K562 (cell line): ENCODE data around the gene CENPT. TPM values are rescaled to one million over a fixed set of nuclear protein-coding genes. Genes with fewer than 3 reads are reported as not detected.

Experiments used
- ATAC-seq: fragments of 200-7000 bp; cut with Tn5 transposase; 3 replicates; pipeline ENCODE4 v1.9.1; 2020; ENCODE audit warnings: moderate library complexity
- BruUV-seq: library from RNA; stranded (reverse); fragments of 400-500 nt; replicated peaks from 2 replicates; lab custom pipeline; 2021; lab: Mats Ljungman, UMichigan
- CTCF ChIA-PET: fragments of 300-600 bp; formaldehyde crosslinking; extraction: SDS; loops from one replicate; lab custom pipeline; 2021; ENCODE audit warnings: low intra/inter-chr PET ratio; lab: Yijun Ruan, JAX
- POLR2A ChIA-PET: fragments of 300-600, 350-650 bp; sonication (Branson Sonifier 250); formaldehyde crosslinking; extraction: SDS; loops from one replicate; lab custom pipeline; 2021; ENCODE audit warnings: antibody characterized with exemption, inconsistent platforms; lab: Yijun Ruan, JAX
- DNase-seq, 4 experiments: peaks; one replicate each; pipeline versions ENCODE4 v3.0.0 to v3.0.0-alpha.2; 2011 to 2018; ENCODE audit warnings: low spot score in 3 of 4, mixed read lengths in 3 of 4; ENCODE audit errors: extremely low read depth in 1 of 4
- FAIRE-seq: peaks from 2 replicates; lab custom pipeline; 2011; peaks lifted over from hg19 to GRCh38; lab: Jason Lieb, UNC
- H2AFZ ChIP-seq: 2 replicates; pipeline ENCODE4 v1.6.0; 2011; ENCODE audit warnings: low read depth, low read length, control low read depth, inconsistent platforms
- H3K27ac ChIP-seq: fragments of 200-600 bp; 3 replicates; pipeline ENCODE4 v1.8.0; 2011; ENCODE audit warnings: low read depth, mild to moderate bottlenecking, control low read depth, inconsistent platforms, low read length, moderate library complexity, mixed read lengths; ENCODE audit errors: extremely low read depth
- H3K27me3 ChIP-seq, 2 experiments: fragments of 300-600 bp in 1 of 2; 2 replicates in 1 of 2; 3 replicates in 1 of 2; pipeline versions ENCODE4 v1.6.0 to v1.8.0; 2011; ENCODE audit warnings: inconsistent platforms in 2 of 2, low read length in 2 of 2, mild to moderate bottlenecking in 1 of 2, mixed read lengths in 1 of 2, moderate library complexity in 1 of 2; ENCODE audit not compliant: control insufficient read depth in 2 of 2, insufficient read depth in 2 of 2
- H3K36me3 ChIP-seq: fragments of 300-600 bp; 3 replicates; pipeline ENCODE4 v1.8.0; 2011; ENCODE audit warnings: mild to moderate bottlenecking, low read length, inconsistent platforms; ENCODE audit not compliant: control insufficient read depth, insufficient read depth
- H3K4me1 ChIP-seq, 2 experiments: fragments of 200-600 bp in 1 of 2; replicated peaks in 1 of 2; 2 replicates in 1 of 2; 3 replicates in 1 of 2; pipeline versions ENCODE4 v1.5.1 to v1.8.0; 2011; ENCODE audit warnings: inconsistent platforms in 2 of 2, low read length in 2 of 2, mild to moderate bottlenecking in 1 of 2, mixed read lengths in 1 of 2, moderate library complexity in 1 of 2; ENCODE audit not compliant: control insufficient read depth in 2 of 2, insufficient read depth in 2 of 2
- H3K4me2 ChIP-seq: 2 replicates; pipeline ENCODE4 v1.6.1; 2011; ENCODE audit warnings: low read length, control low read depth, inconsistent platforms, mixed read lengths; ENCODE audit not compliant: insufficient read depth
- H3K4me3 ChIP-seq: fragments of 200-600 bp; sonication (generic), shearing (Covaris generic); 2 replicates; pipeline ENCODE4 v1.5.1; 2016; ENCODE audit warnings: control low read depth, inconsistent platforms
- H3K79me2 ChIP-seq: fragments of 200-600 bp; 3 replicates; pipeline ENCODE4 v1.8.0; 2011; ENCODE audit warnings: low read length, inconsistent platforms; ENCODE audit not compliant: control insufficient read depth, insufficient read depth
- H3K9ac ChIP-seq, 2 experiments: 2 replicates each; pipeline versions ENCODE4 v1.6.0 to v1.6.1; 2011; ENCODE audit warnings: low read depth in 2 of 2, low read length in 2 of 2, control low read depth in 1 of 2, inconsistent platforms in 1 of 2, mild to moderate bottlenecking in 1 of 2, mixed read lengths in 1 of 2; ENCODE audit not compliant: insufficient read depth in 1 of 2
- H3K9me1 ChIP-seq: one replicate; pipeline ENCODE4 v1.6.0; 2011; ENCODE audit warnings: inconsistent platforms, mild to moderate bottlenecking, low read length, moderate library complexity; ENCODE audit not compliant: control insufficient read depth, insufficient read depth
- H3K9me3 ChIP-seq: replicated peaks from 2 replicates; pipeline ENCODE4 v1.5.1; 2011; ENCODE audit warnings: low read depth, low read length, inconsistent platforms; ENCODE audit not compliant: control insufficient read depth, insufficient read depth
- H4K20me1 ChIP-seq: replicated peaks from 2 replicates; pipeline ENCODE4 v1.6.1; 2011; ENCODE audit warnings: low read length, inconsistent platforms, mixed read lengths; ENCODE audit not compliant: control insufficient read depth, insufficient read depth
- BRF1 ChIP-seq: IDR thresholded peaks from 3 replicates; pipeline ENCODE4 v1.6.1; 2011; ENCODE audit warnings: borderline replicate concordance, mild to moderate bottlenecking; ENCODE audit not compliant: insufficient read length; ENCODE audit errors: extremely low read depth
- CBX3 ChIP-seq, 2 experiments: IDR thresholded peaks; 1 replicate in 1 of 2; 2 replicates in 1 of 2; pipeline ENCODE4 v1.6.1; 2012; ENCODE audit warnings: inconsistent platforms in 2 of 2, low read length in 2 of 2, borderline replicate concordance in 1 of 2, control low read depth in 1 of 2
- CXXC5 ChIP-seq: fragments of 250-450 bp; sonication (Bioruptor Pico); IDR thresholded peaks from 2 replicates; pipeline ENCODE4 v1.8.0; 2022; ENCODE audit warnings: inconsistent platforms, mild to moderate bottlenecking, moderate library complexity
- LCOR ChIP-seq: sonication (generic); formaldehyde crosslinking; IDR thresholded peaks from 2 replicates; pipeline ENCODE4 v1.8.0; 2022; ENCODE audit warnings: mild to moderate bottlenecking, missing genetic modification reagents
- MCM7 ChIP-seq, 2 experiments: fragments of 450-650 bp; IDR thresholded peaks; 2 replicates each; pipeline ENCODE4 v1.6.1; 2016 to 2018
- MECOM ChIP-seq: fragments of 250-450 bp; sonication (Bioruptor Pico); IDR thresholded peaks from 2 replicates; pipeline ENCODE4 v1.8.0; 2022; ENCODE audit warnings: inconsistent platforms
- MTA3 ChIP-seq: fragments of 450-650 bp; formaldehyde crosslinking; IDR thresholded peaks from 2 replicates; pipeline ENCODE4 v1.6.1; 2017; ENCODE audit warnings: mild to moderate bottlenecking, borderline replicate concordance
- PCBP2 ChIP-seq: fragments of 200-400 bp; formaldehyde crosslinking; IDR thresholded peaks from 2 replicates; pipeline ENCODE4 v1.6.1; 2018; ENCODE audit warnings: low read length, low read depth, mild to moderate bottlenecking, moderate library complexity; ENCODE audit not compliant: poor library complexity, severe bottlenecking
- RBM17 ChIP-seq: fragments of 200-400 bp; formaldehyde crosslinking; IDR thresholded peaks from 2 replicates; pipeline ENCODE4 v1.6.1; 2017; ENCODE audit warnings: low read depth, mild to moderate bottlenecking, low read length, borderline replicate concordance
- RBM25 ChIP-seq: fragments of 200-400 bp; formaldehyde crosslinking; IDR thresholded peaks from 2 replicates; pipeline ENCODE4 v1.6.1; 2018; ENCODE audit warnings: low read length, low read depth, moderate library complexity; ENCODE audit not compliant: severe bottlenecking
- RBM39 ChIP-seq: fragments of 200-400 bp; formaldehyde crosslinking; optimal IDR thresholded peaks from 2 replicates; pipeline ENCODE3; 2018; ENCODE audit warnings: low read depth, low read length
- RFX7 ChIP-seq: fragments of 250-450 bp; sonication (Bioruptor Pico); IDR thresholded peaks from 2 replicates; pipeline ENCODE4 v1.5.1; 2021; ENCODE audit warnings: mild to moderate bottlenecking
- SMARCC2 ChIP-seq: fragments of 450-650 bp; IDR thresholded peaks from 2 replicates; pipeline ENCODE4 v1.6.1; 2017; ENCODE audit warnings: antibody characterized with exemption, moderate library complexity, mild to moderate bottlenecking, low read depth
- SOX6 ChIP-seq: fragments of 450-650 bp; IDR thresholded peaks from 2 replicates; pipeline ENCODE4 v1.6.1; 2014; ENCODE audit warnings: mild to moderate bottlenecking
- TAF15 ChIP-seq: fragments of 200-400 bp; formaldehyde crosslinking; IDR thresholded peaks from 2 replicates; pipeline ENCODE4 v1.6.1; 2017; ENCODE audit warnings: mild to moderate bottlenecking, low read depth, low read length, moderate library complexity
- TCF7 ChIP-seq: sonication (generic); IDR thresholded peaks from 2 replicates; pipeline ENCODE4 v1.6.1; 2016; ENCODE audit warnings: antibody characterized with exemption, borderline replicate concordance
- TFAM ChIP-seq: fragments of 250-450 bp; sonication (Bioruptor Pico); conservative IDR thresholded peaks from 2 replicates; pipeline ENCODE4 v1.5.0; 2021; ENCODE audit warnings: mild to moderate bottlenecking, moderate library complexity
- XRCC5 ChIP-seq: fragments of 200-400 bp; formaldehyde crosslinking; IDR thresholded peaks from 2 replicates; pipeline ENCODE4 v1.6.1; 2017; ENCODE audit warnings: low read depth, mild to moderate bottlenecking, low read length
- ZNF12 ChIP-seq: sonication (generic); formaldehyde crosslinking; IDR thresholded peaks from 2 replicates; pipeline ENCODE4 v1.4.0; 2020; ENCODE audit warnings: mild to moderate bottlenecking, missing genetic modification reagents
- ZNF239 ChIP-seq: fragments of 250-450 bp; sonication (Bioruptor Pico); IDR thresholded peaks from 2 replicates; pipeline ENCODE4 v1.4.0; 2020; ENCODE audit warnings: mild to moderate bottlenecking
- ZNF253 ChIP-seq: fragments of 250-450 bp; sonication (Bioruptor Pico); conservative IDR thresholded peaks from 2 replicates; pipeline ENCODE4 v1.6.1; 2021; ENCODE audit warnings: mild to moderate bottlenecking
- ZNF282 ChIP-seq: sonication (generic); formaldehyde crosslinking; IDR thresholded peaks from 2 replicates; pipeline ENCODE4 v1.8.1; 2023; ENCODE audit warnings: missing genetic modification reagents
- ZNF324 ChIP-seq: fragments of 250-450 bp; sonication (Bioruptor Pico); IDR thresholded peaks from 2 replicates; pipeline ENCODE4 v1.4.0; 2020; ENCODE audit warnings: mild to moderate bottlenecking
- WGBS: fragments of 100-300 bp; shearing (Covaris generic); methylation state at CpG from one replicate; pipeline ENCODE4 v1.1.6; 2016; ENCODE audit warnings: low coverage, mixed read lengths; ENCODE audit not compliant: insufficient coverage; ENCODE audit errors: missing lambda C conversion rate; 5-methylcytosine and 5-hydroxymethylcytosine counted together
- in situ Hi-C: fragments of 300-500 bp; cut with MboI; formaldehyde crosslinking; loops from 4 replicates; pipeline ENCODE4 v1.15.0; 2018; ENCODE audit warnings: inconsistent platforms, mixed read lengths
- intact Hi-C: fragments of 100-400 bp; cut with micrococcal nuclease; formaldehyde crosslinking; loops from 2 replicates; pipeline ENCODE4 v1.14.2; 2022
- polyA plus RNA-seq, 8 experiments: library from polyadenylated mRNA; depleted of rRNA in 4 of 8; stranded (reverse) in 5 of 8; unstranded in 3 of 8; fragments of >200 nt; fragmentation: Nextera tagmentation in 2 of 8; fragmentation: Illumina TruSeq in 1 of 8; extraction: Ambion mirVana in 2 of 8; extraction: Trizol in 1 of 8; gene quantifications; 2 replicates each; pipeline versions ENCODE4 v1.2.1 to v1.2.3, GENCODE V29; 2011 to 2014; ENCODE audit warnings: inconsistent platforms in 1 of 8, missing spikeins in 1 of 8
- total RNA-seq, 7 experiments: library from RNA; depleted of rRNA in 6 of 7; stranded (reverse); fragments of >200 nt in 6 of 7; fragmentation: Illumina TruSeq in 2 of 7; extraction: Trizol in 2 of 7; gene quantifications; 2 replicates each; pipeline versions ENCODE4 v1.2.1 to v1.2.3, GENCODE V29; 2011 to 2021; ENCODE audit warnings: low replicate concordance in 1 of 7
- TF ChIP-seq, protein P1 (sequence below): fragments of 450-650 bp; IDR thresholded peaks from 2 replicates; pipeline ENCODE4 v1.6.1; 2016; ENCODE audit warnings: missing biosample characterization, missing genetic modification characterization
- TF ChIP-seq, protein P2 (sequence below): sonication (generic); formaldehyde crosslinking; IDR thresholded peaks from 2 replicates; pipeline ENCODE4 v1.9.0; 2022; ENCODE audit warnings: mild to moderate bottlenecking, missing genetic modification reagents

CENPT gene
- total and polyA plus RNA-seq, 9 of the 15 experiments (the other 6 are each of a cell fraction or from before 2014, with no cell fraction given) = 3.6 to 94.2 (median 44.1) TPM

GRCh38 chr16:67841198-67841815, 6.2 kb downstream of the CENPT start:
- Histone ChIP-seq H3K27me3 (no peaks in the 10 kb centered on the region), H2AFZ (peak overlapping the region; percentile 100), H3K79me2 (peaks cover 40% of the 10 kb centered on the region), H3K36me3 (peaks cover 14% of the 10 kb centered on the region), H3K9me1 (no peaks in the 10 kb centered on the region), H3K4me3 (peak overlapping the region; percentile 83), H3K9ac (peak overlapping the region; percentile 94 to 98), H3K9me3 (no peaks in the 10 kb centered on the region), H3K4me1 (peaks cover 34 to 40% of the 10 kb centered on the region in 2 experiments), H3K27ac (peak overlapping the region; percentile 99), H3K4me2 (peak overlapping the region; percentile 97), H4K20me1 (no peaks in the 10 kb centered on the region; the same call in 1 of the 2 replicates)
- no peak for FAIRE-seq
- WGBS = 14% methylated on average over 17 of the region's 17 CpGs
- ATAC-seq = peak; percentile 32
- CTCF ChIA-PET = interaction anchor here (0.7 kb wide), 1 partner anchor 24 kb away, joined by 3 read pairs; no protein-coding TSS in a partner anchor
- intact Hi-C loops (no loop called here), in situ Hi-C loops (no loop called here)
- TSS peak; percentile 81 for BruUV-seq
- DNase-seq = peak in 1 of 4 experiments; percentile 37
- POLR2A ChIA-PET = interaction anchor here (0.7 to 1.1 kb wide), 3 partner anchors 32 to 136 kb away, joined by 3 to 4 read pairs (median 3); partner anchors contain the start of gene EDC4
- TF ChIP-seq RBM25 (no peak), XRCC5 (no peak), RBM17 (no peak), PCBP2 (no peak), MCM7 (IDR thresholded peaks at IDR 0.05) (no peak), CXXC5 (CRISPR knock-in tag) (no peak), TAF15 (no peak), BRF1 (no peak), CBX3 (IDR thresholded peaks at IDR 0.05; ENCODE audit: borderline replicate concordance in 1 of 2, low read length in 2 of 2) (no peak; a peak in 1 of 3 replicates), SOX6 (no peak), SMARCC2 (0 out of 2 replicates have a peak, but pooled peaks have one; percentile 31), ZNF324 (CRISPR knock-in tag) (no peak), MTA3 (no peak), ZNF282 (CRISPR knock-in tag) (no peak), TFAM (CRISPR knock-in tag) (no peak), ZNF253 (no peak), MECOM (CRISPR knock-in tag) (no peak), RFX7 (CRISPR knock-in tag) (no peak), LCOR (CRISPR knock-in tag) (0 out of 2 replicates have a peak, but pooled peaks have one; percentile 63), ZNF239 (CRISPR knock-in tag) (no peak), TCF7 (no peak; the same call in 1 of the 2 replicates), ZNF12 (CRISPR knock-in tag) (no peak), RBM39 (no peak)
- TF ChIP-seq, protein P1, sequence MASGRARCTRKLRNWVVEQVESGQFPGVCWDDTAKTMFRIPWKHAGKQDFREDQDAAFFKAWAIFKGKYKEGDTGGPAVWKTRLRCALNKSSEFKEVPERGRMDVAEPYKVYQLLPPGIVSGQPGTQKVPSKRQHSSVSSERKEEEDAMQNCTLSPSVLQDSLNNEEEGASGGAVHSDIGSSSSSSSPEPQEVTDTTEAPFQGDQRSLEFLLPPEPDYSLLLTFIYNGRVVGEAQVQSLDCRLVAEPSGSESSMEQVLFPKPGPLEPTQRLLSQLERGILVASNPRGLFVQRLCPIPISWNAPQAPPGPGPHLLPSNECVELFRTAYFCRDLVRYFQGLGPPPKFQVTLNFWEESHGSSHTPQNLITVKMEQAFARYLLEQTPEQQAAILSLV (tag) = no peak
- TF ChIP-seq, protein P2, sequence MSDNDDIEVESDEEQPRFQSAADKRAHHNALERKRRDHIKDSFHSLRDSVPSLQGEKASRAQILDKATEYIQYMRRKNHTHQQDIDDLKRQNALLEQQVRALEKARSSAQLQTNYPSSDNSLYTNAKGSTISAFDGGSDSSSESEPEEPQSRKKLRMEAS (CRISPR knock-in tag) = no peak; the same call in 1 of the 2 replicates
